ENCODE measurements around the gene HRAS. TPM values are rescaled to one million over a fixed set of nuclear protein-coding genes. Genes with fewer than 3 reads are reported as not detected.

Gene HRAS
- polyA plus RNA-seq, 2 of the 4 experiments (the other 2 are of a cell fraction) = 56.3 to 86.9 TPM

DNA sequence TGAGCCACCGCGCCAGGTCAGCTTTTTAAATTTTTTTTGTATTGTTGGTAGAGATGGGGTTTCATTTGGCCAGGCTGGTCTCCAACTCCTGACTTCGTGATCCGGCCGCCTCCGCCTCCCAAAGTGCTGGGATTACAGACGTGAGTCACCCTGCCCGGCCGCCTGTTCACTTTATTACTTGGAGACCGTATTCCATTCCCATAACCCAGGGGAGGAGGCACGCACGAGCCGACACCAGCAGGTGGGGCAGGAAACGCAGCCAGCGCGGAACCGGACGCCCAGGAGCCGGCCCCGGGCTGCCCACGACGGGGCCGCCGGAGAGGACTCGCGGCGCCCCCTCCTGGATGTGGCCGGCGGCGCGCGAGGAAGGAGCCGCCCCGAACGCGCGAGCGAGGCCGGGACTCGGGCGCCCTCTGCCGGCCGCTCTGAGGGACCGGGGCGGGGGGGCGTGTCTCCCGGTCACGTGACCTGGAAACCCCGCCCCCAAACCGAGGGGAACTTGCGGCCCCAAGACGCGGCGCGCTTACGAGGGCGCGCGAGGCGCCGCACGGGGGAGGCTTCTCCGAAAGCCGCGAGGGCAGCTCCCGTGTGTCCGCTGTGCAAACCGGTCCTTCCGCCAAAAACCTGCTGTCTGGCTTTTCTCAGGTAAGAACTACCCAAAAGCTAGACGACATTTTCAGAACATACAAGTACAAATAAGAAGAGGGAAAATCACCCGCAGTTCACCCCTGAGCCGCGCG lies 16.7 kb downstream of the HRAS start:
- WGBS (ENCODE audit: missing lambda C conversion rate) = 6% methylated on average over 33 of the region's 74 CpGs
- Histone ChIP-seq H3K4me1 (peaks cover 5% of the 10 kb centered on the region; the same call in 1 of the 3 replicates), H3K4me3 (peak overlapping the region; percentile 28; the same call in 2 of the 3 replicates), H3K27ac (peak overlapping the region; percentile 82 to 94), H3K9me3 (peaks cover 15% of the 10 kb centered on the region), H3K4me2 (peak overlapping the region; percentile 74)
- ChIA-PET CTCF (interaction anchor here (0.6 to 2.6 kb wide), 48 partner anchors 9 to 267 kb away, joined by 3 to 55 read pairs (median 5); partner anchors contain the start of genes ANO9, HRAS, LMNTD2 and PKP3), POLR2A (interaction anchor here (0.6 to 2.0 kb wide), 4 partner anchors 9 to 57 kb away, joined by 3 to 5 read pairs (median 3); partner anchors contain the start of genes PHRF1 and RNH1)
- DNase-seq (ENCODE audit: low read depth in 1 of 2, low spot score in 1 of 2) (peak; percentile 93 to 97), FAIRE-seq (peak; percentile 74), ATAC-seq (peak; percentile 99)
- TF ChIP-seq RNF2 (IDR thresholded peaks at IDR 0.05; ENCODE audit: borderline replicate concordance, low read depth) = no peak
- TF ChIP-seq KDM5A (IDR thresholded peaks at IDR 0.05) = no peak
- peak; percentile 81; the same call in 1 of the 2 replicates for TF ChIP-seq FOXS1 (CRISPR knock-in tag; IDR thresholded peaks at IDR 0.05)
- TF ChIP-seq, protein P1, sequence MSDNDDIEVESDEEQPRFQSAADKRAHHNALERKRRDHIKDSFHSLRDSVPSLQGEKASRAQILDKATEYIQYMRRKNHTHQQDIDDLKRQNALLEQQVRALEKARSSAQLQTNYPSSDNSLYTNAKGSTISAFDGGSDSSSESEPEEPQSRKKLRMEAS (IDR thresholded peaks at IDR 0.05) = peak; percentile 96
- no peak for TF ChIP-seq JUNB (IDR thresholded peaks at IDR 0.05)
- peak; percentile 91; the same call in 1 of the 2 replicates for TF ChIP-seq HOXB5 (CRISPR knock-in tag; IDR thresholded peaks at IDR 0.05)
- TF ChIP-seq, protein P2, sequence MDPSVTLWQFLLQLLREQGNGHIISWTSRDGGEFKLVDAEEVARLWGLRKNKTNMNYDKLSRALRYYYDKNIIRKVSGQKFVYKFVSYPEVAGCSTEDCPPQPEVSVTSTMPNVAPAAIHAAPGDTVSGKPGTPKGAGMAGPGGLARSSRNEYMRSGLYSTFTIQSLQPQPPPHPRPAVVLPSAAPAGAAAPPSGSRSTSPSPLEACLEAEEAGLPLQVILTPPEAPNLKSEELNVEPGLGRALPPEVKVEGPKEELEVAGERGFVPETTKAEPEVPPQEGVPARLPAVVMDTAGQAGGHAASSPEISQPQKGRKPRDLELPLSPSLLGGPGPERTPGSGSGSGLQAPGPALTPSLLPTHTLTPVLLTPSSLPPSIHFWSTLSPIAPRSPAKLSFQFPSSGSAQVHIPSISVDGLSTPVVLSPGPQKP (IDR thresholded peaks at IDR 0.05; ENCODE audit: low read depth, low read length) = no peak
- TF ChIP-seq SMC3 (IDR thresholded peaks at IDR 0.05) = peak; percentile 86
- TF ChIP-seq, protein P3, sequence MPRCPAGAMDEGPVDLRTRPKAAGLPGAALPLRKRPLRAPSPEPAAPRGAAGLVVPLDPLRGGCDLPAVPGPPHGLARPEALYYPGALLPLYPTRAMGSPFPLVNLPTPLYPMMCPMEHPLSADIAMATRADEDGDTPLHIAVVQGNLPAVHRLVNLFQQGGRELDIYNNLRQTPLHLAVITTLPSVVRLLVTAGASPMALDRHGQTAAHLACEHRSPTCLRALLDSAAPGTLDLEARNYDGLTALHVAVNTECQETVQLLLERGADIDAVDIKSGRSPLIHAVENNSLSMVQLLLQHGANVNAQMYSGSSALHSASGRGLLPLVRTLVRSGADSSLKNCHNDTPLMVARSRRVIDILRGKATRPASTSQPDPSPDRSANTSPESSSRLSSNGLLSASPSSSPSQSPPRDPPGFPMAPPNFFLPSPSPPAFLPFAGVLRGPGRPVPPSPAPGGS (IDR thresholded peaks at IDR 0.05) = no peak
- peak; percentile 30; the same call in 1 of the 2 replicates for TF ChIP-seq GATA3 (IDR thresholded peaks at IDR 0.05; ENCODE audit: borderline replicate concordance)
- peak; percentile 52 for TF ChIP-seq POLR2A (IDR thresholded peaks at IDR 0.05; ENCODE audit: low read length)
- TF ChIP-seq, protein P4, sequence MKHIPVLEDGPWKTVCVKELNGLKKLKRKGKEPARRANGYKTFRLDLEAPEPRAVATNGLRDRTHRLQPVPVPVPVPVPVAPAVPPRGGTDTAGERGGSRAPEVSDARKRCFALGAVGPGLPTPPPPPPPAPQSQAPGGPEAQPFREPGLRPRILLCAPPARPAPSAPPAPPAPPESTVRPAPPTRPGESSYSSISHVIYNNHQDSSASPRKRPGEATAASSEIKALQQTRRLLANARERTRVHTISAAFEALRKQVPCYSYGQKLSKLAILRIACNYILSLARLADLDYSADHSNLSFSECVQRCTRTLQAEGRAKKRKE (CRISPR knock-in tag; IDR thresholded peaks at IDR 0.05; ENCODE audit: low read depth) = peak; percentile 78; the same call in 1 of the 2 replicates
- TF ChIP-seq MAZ (IDR thresholded peaks at IDR 0.05; ENCODE audit: borderline replicate concordance, low read depth, low read length) = peak; percentile 57; the same call in 1 of the 2 replicates
- TF ChIP-seq NR3C1 (IDR thresholded peaks at IDR 0.05) = no peak
- TF ChIP-seq RCOR1 (IDR thresholded peaks at IDR 0.05; ENCODE audit: low read depth, low read length) = no peak
- no peak for TF ChIP-seq NFE2L2 (conservative IDR thresholded peaks at IDR 0.05; ENCODE audit: low read length)
- no peak for TF ChIP-seq NPAS2 (CRISPR knock-in tag; IDR thresholded peaks at IDR 0.05; ENCODE audit: borderline replicate concordance)
- TF ChIP-seq FOSL2 (IDR thresholded peaks at IDR 0.05) = no peak; the same call in 1 of the 2 replicates
- TF ChIP-seq FOSL2 (CRISPR knock-in tag; IDR thresholded peaks at IDR 0.05) = peak; percentile 93
- no peak for TF ChIP-seq HOXA7 (CRISPR knock-in tag; IDR thresholded peaks at IDR 0.05)
- TF ChIP-seq HDAC2 (IDR thresholded peaks at IDR 0.05) = no peak
- TF ChIP-seq HEYL (CRISPR knock-in tag; IDR thresholded peaks at IDR 0.05) = 0 out of 2 replicates have a peak, but pooled peaks have one; percentile 49
- TF ChIP-seq, protein P5, sequence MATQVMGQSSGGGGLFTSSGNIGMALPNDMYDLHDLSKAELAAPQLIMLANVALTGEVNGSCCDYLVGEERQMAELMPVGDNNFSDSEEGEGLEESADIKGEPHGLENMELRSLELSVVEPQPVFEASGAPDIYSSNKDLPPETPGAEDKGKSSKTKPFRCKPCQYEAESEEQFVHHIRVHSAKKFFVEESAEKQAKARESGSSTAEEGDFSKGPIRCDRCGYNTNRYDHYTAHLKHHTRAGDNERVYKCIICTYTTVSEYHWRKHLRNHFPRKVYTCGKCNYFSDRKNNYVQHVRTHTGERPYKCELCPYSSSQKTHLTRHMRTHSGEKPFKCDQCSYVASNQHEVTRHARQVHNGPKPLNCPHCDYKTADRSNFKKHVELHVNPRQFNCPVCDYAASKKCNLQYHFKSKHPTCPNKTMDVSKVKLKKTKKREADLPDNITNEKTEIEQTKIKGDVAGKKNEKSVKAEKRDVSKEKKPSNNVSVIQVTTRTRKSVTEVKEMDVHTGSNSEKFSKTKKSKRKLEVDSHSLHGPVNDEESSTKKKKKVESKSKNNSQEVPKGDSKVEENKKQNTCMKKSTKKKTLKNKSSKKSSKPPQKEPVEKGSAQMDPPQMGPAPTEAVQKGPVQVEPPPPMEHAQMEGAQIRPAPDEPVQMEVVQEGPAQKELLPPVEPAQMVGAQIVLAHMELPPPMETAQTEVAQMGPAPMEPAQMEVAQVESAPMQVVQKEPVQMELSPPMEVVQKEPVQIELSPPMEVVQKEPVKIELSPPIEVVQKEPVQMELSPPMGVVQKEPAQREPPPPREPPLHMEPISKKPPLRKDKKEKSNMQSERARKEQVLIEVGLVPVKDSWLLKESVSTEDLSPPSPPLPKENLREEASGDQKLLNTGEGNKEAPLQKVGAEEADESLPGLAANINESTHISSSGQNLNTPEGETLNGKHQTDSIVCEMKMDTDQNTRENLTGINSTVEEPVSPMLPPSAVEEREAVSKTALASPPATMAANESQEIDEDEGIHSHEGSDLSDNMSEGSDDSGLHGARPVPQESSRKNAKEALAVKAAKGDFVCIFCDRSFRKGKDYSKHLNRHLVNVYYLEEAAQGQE (IDR thresholded peaks at IDR 0.05) = peak; percentile 48; the same call in 1 of the 2 replicates
- TF ChIP-seq, protein P6, sequence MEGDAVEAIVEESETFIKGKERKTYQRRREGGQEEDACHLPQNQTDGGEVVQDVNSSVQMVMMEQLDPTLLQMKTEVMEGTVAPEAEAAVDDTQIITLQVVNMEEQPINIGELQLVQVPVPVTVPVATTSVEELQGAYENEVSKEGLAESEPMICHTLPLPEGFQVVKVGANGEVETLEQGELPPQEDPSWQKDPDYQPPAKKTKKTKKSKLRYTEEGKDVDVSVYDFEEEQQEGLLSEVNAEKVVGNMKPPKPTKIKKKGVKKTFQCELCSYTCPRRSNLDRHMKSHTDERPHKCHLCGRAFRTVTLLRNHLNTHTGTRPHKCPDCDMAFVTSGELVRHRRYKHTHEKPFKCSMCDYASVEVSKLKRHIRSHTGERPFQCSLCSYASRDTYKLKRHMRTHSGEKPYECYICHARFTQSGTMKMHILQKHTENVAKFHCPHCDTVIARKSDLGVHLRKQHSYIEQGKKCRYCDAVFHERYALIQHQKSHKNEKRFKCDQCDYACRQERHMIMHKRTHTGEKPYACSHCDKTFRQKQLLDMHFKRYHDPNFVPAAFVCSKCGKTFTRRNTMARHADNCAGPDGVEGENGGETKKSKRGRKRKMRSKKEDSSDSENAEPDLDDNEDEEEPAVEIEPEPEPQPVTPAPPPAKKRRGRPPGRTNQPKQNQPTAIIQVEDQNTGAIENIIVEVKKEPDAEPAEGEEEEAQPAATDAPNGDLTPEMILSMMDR (IDR thresholded peaks at IDR 0.05) = peak; percentile 100
- TF ChIP-seq CHD4 (IDR thresholded peaks at IDR 0.05; ENCODE audit: borderline replicate concordance) = no peak
- TF ChIP-seq, protein P7, sequence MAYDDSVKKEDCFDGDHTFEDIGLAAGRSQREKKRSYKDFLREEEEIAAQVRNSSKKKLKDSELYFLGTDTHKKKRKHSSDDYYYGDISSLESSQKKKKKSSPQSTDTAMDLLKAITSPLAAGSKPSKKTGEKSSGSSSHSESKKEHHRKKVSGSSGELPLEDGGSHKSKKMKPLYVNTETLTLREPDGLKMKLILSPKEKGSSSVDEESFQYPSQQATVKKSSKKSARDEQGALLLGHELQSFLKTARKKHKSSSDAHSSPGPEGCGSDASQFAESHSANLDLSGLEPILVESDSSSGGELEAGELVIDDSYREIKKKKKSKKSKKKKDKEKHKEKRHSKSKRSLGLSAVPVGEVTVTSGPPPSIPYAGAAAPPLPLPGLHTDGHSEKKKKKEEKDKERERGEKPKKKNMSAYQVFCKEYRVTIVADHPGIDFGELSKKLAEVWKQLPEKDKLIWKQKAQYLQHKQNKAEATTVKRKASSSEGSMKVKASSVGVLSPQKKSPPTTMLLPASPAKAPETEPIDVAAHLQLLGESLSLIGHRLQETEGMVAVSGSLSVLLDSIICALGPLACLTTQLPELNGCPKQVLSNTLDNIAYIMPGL (CRISPR knock-in tag; IDR thresholded peaks at IDR 0.05; ENCODE audit: borderline replicate concordance) = 0 out of 2 replicates have a peak, but pooled peaks have one; percentile 21
- TF ChIP-seq RAD21 (conservative IDR thresholded peaks at IDR 0.05 in 1 of 2, IDR thresholded peaks at IDR 0.05 in 1 of 2) = peak; percentile 68 to 89
- TF ChIP-seq EP300 (IDR thresholded peaks at IDR 0.05) = no peak
- no peak for TF ChIP-seq FOSB (CRISPR knock-in tag; IDR thresholded peaks at IDR 0.05)

All from A549 (cell line).